Common myeloid progenitor, CD34-positive (primary cell): ENCODE measurements around the gene AIF1.
A peak's percentile ranks its signal among the peaks of the same experiment; 100 is the strongest.

Source experiments
- CTCF ChIA-PET: fragments of 350-600 bp; sonication (Branson Sonifier 250); formaldehyde crosslinking; loops from one replicate; lab custom pipeline; 2021; ENCODE audit warnings: antibody characterized with exemption; lab: Charles Lee
- POLR2A ChIA-PET: fragments of 350-600 bp; sonication (Branson Sonifier 250); formaldehyde crosslinking; loops from one replicate; lab custom pipeline; 2021; ENCODE audit warnings: antibody characterized with exemption; lab: Charles Lee
- DNase-seq, 3 donors: peaks; one replicate each; pipeline versions ENCODE4 v3.0.0 to v3.0.0-alpha.2; 2013
- H3K27ac ChIP-seq, 2 experiments: 1 replicate in 1 of 2; 2 replicates in 1 of 2; pipeline ENCODE4 v1.7.0; 2013; ENCODE audit warnings: inconsistent platforms in 2 of 2, low read length in 2 of 2, mild to moderate bottlenecking in 2 of 2, low read depth in 1 of 2, moderate library complexity in 1 of 2; ENCODE audit not compliant: severe bottlenecking in 2 of 2, insufficient read depth in 1 of 2, poor library complexity in 1 of 2
- H3K27me3 ChIP-seq, 5 experiments: replicated peaks in 2 of 5; 1 replicate in 3 of 5; 2 replicates in 2 of 5; pipeline versions ENCODE4 v1.6.1 to v1.7.0; 2013; ENCODE audit warnings: low read length in 4 of 5, mild to moderate bottlenecking in 2 of 5, moderate library complexity in 2 of 5, inconsistent platforms in 1 of 5; ENCODE audit not compliant: insufficient read depth in 5 of 5, control insufficient read depth in 4 of 5
- H3K36me3 ChIP-seq, 4 experiments: 1 replicate in 2 of 4; 2 replicates in 2 of 4; pipeline versions ENCODE4 v1.6.1 to v1.7.0; 2013; ENCODE audit warnings: low read length in 3 of 4, control low read depth in 1 of 4, mild to moderate bottlenecking in 1 of 4; ENCODE audit not compliant: control insufficient read depth in 4 of 4, insufficient read depth in 4 of 4
- H3K4me1 ChIP-seq, 4 experiments: 1 replicate in 3 of 4; 2 replicates in 1 of 4; pipeline versions ENCODE4 v1.6.1 to v1.7.1; 2013; ENCODE audit warnings: low read length in 3 of 4, mild to moderate bottlenecking in 3 of 4, control low read depth in 1 of 4, inconsistent platforms in 1 of 4, moderate library complexity in 1 of 4; ENCODE audit not compliant: control insufficient read depth in 4 of 4, insufficient read depth in 4 of 4; ENCODE audit errors: control extremely low read depth in 1 of 4
- H3K4me3 ChIP-seq, 7 experiments: 1 replicate in 4 of 7; 2 replicates in 3 of 7; pipeline versions ENCODE4 v1.5.1 to v1.7.0; 2013; ENCODE audit warnings: mild to moderate bottlenecking in 7 of 7, low read length in 6 of 7, moderate library complexity in 6 of 7, inconsistent platforms in 2 of 7, low read depth in 2 of 7, control low read depth in 1 of 7; ENCODE audit not compliant: insufficient read depth in 4 of 7, control insufficient read depth in 1 of 7; ENCODE audit errors: extremely low read depth in 1 of 7
- H3K9me3 ChIP-seq, 5 experiments: 1 replicate in 4 of 5; 2 replicates in 1 of 5; pipeline versions ENCODE4 v1.6.1 to v1.7.1; 2013; ENCODE audit warnings: low read length in 4 of 5, mild to moderate bottlenecking in 2 of 5, inconsistent platforms in 1 of 5, low read depth in 1 of 5, moderate library complexity in 1 of 5; ENCODE audit not compliant: control insufficient read depth in 4 of 5, insufficient read depth in 2 of 5; ENCODE audit errors: control extremely low read depth in 1 of 5
- WGBS: methylation state at CpG from one replicate; pipeline ENCODE4 v1.1.5; 2013; ENCODE audit not compliant: insufficient coverage; 5-methylcytosine and 5-hydroxymethylcytosine counted together

Gene AIF1

GRCh38 chr6:31573239-31574105, 41.6 kb upstream of the AIF1 start:
- CTCF ChIA-PET, result interaction anchor here (6.5 to 19.6 kb wide), 4 partner anchors 6 to 25 kb away, joined by 76 to 605 read pairs (median 348); partner anchors contain the start of genes ATP6V1G2, DDX39B, LST1 and LTA
- POLR2A ChIA-PET, result interaction anchor here (0.7 kb wide), 1 partner anchor 10 kb away, joined by 4 read pairs; no protein-coding TSS in a partner anchor
- DNase-seq, result no peak
- no peak overlapping the region for H3K4me3 ChIP-seq
- H3K36me3 ChIP-seq, result no peaks in the 10 kb centered on the region
- peaks cover 0 to 33% (median 28%) of the 10 kb centered on the region in 4 experiments for H3K4me1 ChIP-seq
- H3K9me3 ChIP-seq, result no peaks in the 10 kb centered on the region
- 97% methylated on average over 9 of the region's 9 CpGs for WGBS
- H3K27me3 ChIP-seq, result no peaks in the 10 kb centered on the region
- H3K27ac ChIP-seq, result no peak overlapping the region

- H3K4me3 ChIP-seq, result no peak overlapping the region
- CTCF ChIA-PET, result interaction anchor here (6.5 to 19.6 kb wide), 4 partner anchors 7 to 25 kb away, joined by 76 to 605 read pairs (median 348); partner anchors contain the start of genes ATP6V1G2, DDX39B, LST1 and LTA
- no peaks in the 10 kb centered on the region for H3K9me3 ChIP-seq
- H3K4me1 ChIP-seq, result peaks cover 0 to 31% (median 26%) of the 10 kb centered on the region in 4 experiments
- 91% methylated on average over 13 of the region's 14 CpGs for WGBS
- POLR2A ChIA-PET, result interaction anchor here (0.7 to 1.8 kb wide), 3 partner anchors 11 to 77 kb away, joined by 3 to 6 read pairs (median 4); no protein-coding TSS in a partner anchor
- no peak for DNase-seq
- H3K36me3 ChIP-seq, result no peaks in the 10 kb centered on the region
- H3K27ac ChIP-seq, result no peak overlapping the region
- no peaks in the 10 kb centered on the region for H3K27me3 ChIP-seq
These were observed 40.6 kb upstream of the AIF1 start for GRCh38 chr6:31574106-31575061.

GRCh38 chr6:31575335-31575901, 39.6 kb upstream of the AIF1 start, which contains the start of gene TNF:
TNF (plus strand) TSS chr6:31575565; CDS start chr6:31575742, 177 bp downstream.
- DNase-seq, result peak in 2 of 3 donors; percentile 34 to 35
- 54% methylated on average over 7 of the region's 19 CpGs for WGBS
- POLR2A ChIA-PET, result interaction anchor here (0.6 to 1.8 kb wide), 3 partner anchors 9 to 76 kb away, joined by 3 to 6 read pairs (median 3); no protein-coding TSS in a partner anchor
- Histone ChIP-seq H3K27me3 (no peaks in the 10 kb centered on the region), H3K4me1 (peaks cover 0 to 37% (median 31%) of the 10 kb centered on the region in 4 experiments), H3K4me3 (peak within 1 kb of the TSS in 5 of 7 experiments; percentile 8 to 67 (median 55)), H3K9me3 (no peaks in the 10 kb centered on the region), H3K27ac (no peak within 1 kb of the TSS), H3K36me3 (no peaks in the 10 kb centered on the region)
- CTCF ChIA-PET, result interaction anchor here (6.5 to 19.6 kb wide), 4 partner anchors 8 to 26 kb away, joined by 76 to 605 read pairs (median 348); partner anchors contain the start of genes ATP6V1G2, DDX39B, LST1 and LTA

- H3K36me3 ChIP-seq, result no peaks in the 10 kb centered on the region
- ChIA-PET CTCF (interaction anchor here (6.5 to 19.6 kb wide), 4 partner anchors 9 to 26 kb away, joined by 76 to 605 read pairs (median 348); partner anchors contain the start of genes ATP6V1G2, DDX39B, LST1 and LTA), POLR2A (interaction anchor here (0.6 to 1.8 kb wide), 3 partner anchors 8 to 17 kb away, joined by 3 to 6 read pairs (median 4); partner anchors contain the start of gene LST1)
- no peak for DNase-seq
- H3K4me1 ChIP-seq, result peaks cover 0 to 43% (median 36%) of the 10 kb centered on the region in 4 experiments
- H3K27ac ChIP-seq, result no peak overlapping the region
- WGBS, result 76% methylated on average over 7 of the region's 8 CpGs
- no peaks in the 10 kb centered on the region for H3K27me3 ChIP-seq
- H3K4me3 ChIP-seq, result peak overlapping the region in 5 of 7 experiments; percentile 8 to 67 (median 55)
- no peaks in the 10 kb centered on the region for H3K9me3 ChIP-seq
These were observed 38.9 kb upstream of the AIF1 start for GRCh38 chr6:31575952-31576685.

- DNase-seq, result no peak
- WGBS, result 89% methylated on average over 14 of the region's 19 CpGs
- H3K4me1 ChIP-seq, result peaks cover 0 to 50% (median 41%) of the 10 kb centered on the region in 4 experiments
- no peak overlapping the region for H3K27ac ChIP-seq
- no peaks in the 10 kb centered on the region for H3K9me3 ChIP-seq
- no peaks in the 10 kb centered on the region for H3K27me3 ChIP-seq
- ChIA-PET POLR2A (interaction anchor here (1.0 kb wide), 1 partner anchor 10 kb away, joined by 4 read pairs; the partner anchor contains the start of gene LST1), CTCF (interaction anchor here (1.2 to 19.6 kb wide), 5 partner anchors 10 to 46 kb away, joined by 3 to 605 read pairs (median 139); partner anchors contain the start of genes ATP6V1G2, DDX39B, LST1 and LTA)
- no peaks in the 10 kb centered on the region for H3K36me3 ChIP-seq
- H3K4me3 ChIP-seq, result no peak overlapping the region
These were observed 38.0 kb upstream of the AIF1 start for GRCh38 chr6:31576897-31577578.
